ENCODE results near the gene CTXN1.
"Not testable (repeated sequence)": the region's sequence is repeated elsewhere in the genome, so short reads cannot be mapped to it uniquely, and the experiment has no call there.

The CTXN1 gene

DNA sequence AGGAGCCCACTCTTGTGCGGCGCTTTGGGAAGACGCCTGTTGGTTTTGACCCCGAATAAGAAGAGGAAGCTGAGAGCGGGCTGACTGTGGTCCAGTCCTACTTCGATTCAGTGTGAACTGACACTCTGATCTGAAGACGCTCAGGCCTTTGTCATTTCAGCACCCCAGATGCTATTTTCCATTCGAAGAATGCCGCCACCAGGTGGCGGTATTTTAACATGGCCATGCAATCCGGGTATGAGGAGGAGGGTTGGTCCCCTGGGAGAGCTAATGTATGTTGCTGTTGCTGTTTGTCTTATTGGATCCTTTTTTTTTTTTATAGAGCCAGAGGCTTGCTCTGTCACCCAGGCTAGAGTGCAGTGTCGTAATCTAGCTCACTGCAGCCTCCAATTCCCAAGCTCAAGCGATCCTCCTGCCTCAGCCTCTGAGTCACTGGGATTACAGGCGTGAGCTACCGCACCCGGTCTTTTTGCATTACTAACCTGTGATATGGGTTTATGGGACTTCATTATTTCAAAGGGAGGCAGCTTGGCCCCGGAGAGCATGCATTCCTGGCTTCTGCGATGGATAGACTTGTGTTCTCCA lies 18.3 kb upstream of the CTXN1 start:
- no peak for DNase-seq

DNA sequence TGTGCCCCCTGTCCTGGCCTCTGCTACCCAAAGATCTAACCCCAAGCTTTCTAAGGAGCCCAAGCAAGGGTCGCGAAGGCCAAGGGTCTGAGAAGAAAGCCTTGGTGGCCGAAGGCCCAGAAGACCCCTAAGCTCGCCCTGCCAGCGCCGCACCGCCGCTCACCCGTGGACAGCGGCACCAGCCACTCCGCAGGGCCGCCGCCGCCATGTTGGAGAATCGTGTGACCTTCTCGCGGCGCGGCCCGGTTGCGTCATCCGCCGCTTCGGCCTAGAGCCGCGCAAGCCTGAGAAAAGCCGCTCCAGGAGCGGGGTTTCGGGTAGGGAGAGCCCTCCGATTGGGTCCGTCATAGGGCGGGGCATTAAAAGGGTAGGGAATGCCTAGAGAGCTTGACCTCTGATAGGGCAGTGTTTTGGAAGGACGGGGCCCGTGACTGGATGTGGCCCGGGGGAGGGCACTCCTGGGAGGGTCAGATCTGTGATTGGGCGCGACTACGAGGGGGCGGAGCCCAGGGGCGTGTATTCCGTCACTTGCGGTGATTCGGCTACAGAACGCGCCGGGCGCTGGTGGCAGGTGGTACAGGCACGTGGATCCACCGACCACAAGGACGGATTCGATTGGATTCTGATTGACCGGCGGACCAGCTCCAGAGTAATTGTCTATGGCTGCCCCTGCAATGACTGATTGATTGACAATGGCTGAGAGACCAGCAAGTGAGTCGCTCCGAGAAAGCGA lies 17.7 kb upstream of the CTXN1 start, which contains the start of gene TIMM44:
TSS of gene TIMM44 (minus strand) at position 223 of the 733 bp plus-strand sequence. CDS start at position 208, 15 bp downstream.
- DNase-seq: peak; percentile 63

DNA sequence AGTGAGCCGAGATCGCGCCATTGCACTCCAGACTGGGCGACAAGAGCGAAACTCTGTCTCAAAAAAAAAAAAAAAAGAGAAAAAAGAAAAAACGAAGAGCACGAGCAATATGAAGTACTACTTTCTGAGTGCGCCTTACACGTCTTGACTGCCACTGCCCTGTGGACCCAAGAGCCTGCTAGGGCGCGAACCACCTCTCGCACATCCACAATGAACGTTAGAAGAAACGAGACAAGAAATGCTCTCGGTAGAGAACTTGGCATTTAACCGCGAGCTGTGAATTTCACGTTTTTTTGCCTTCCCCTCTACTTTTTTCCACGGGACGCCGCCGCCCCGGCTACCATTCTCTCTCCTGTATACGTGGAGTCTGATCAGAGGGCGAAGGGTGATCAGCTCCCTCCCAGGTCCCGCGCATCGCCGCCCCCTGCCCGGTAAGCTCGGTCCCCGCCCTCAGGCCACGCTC lies 17.1 kb upstream of the CTXN1 start:
- DNase-seq: no peak

GRCh38 chr19:7941895-7942596 lies 16.1 kb upstream of the CTXN1 start:
- no peak for DNase-seq

GRCh38 chr19:7940841-7941240 lies 14.9 kb upstream of the CTXN1 start:
- DNase-seq: no peak

DNA sequence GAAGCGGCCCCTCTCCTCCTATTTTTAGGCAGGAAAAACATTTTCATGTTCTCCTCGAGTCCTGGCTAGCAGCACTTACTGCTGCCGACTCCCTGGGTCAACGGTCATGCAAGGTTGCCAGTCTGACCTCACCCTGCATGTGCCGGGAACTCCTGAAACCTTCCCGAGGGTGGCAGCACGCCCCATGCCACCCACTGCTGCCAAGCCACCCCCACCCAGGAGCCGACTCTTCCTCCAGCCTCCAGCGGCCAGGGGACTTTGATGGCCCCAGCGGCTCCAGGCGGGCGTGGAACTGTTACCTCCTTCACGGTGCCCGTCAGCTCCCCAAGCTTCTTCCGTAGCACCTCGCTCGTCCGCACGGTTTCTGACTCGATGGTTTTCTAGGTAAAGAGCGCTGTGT lies 8.8 kb upstream of the CTXN1 start:
- no peak for DNase-seq

GRCh38 chr19:7933828-7934725 lies 8.1 kb upstream of the CTXN1 start:
- no peak for DNase-seq

DNA sequence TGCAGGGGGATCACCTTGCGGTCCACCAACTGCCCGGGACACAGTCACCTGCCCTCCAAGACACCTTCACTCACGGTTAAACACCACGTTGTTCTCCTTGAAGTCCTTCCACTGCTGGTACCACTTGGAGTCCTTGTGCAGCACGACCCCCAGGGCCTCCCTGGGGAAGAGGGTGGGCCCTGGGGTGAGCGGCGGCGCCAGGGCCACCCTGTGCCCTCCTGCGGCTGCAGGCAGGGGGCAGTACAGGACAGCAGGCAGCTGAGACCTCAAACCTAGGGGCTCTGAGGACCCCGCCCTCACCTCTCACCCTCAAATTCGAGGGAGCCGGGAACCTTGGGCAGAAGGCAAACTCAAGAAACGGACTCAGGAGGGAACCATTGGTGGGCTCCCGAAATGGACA lies 7.5 kb upstream of the CTXN1 start:
- DNase-seq: no peak

DNA sequence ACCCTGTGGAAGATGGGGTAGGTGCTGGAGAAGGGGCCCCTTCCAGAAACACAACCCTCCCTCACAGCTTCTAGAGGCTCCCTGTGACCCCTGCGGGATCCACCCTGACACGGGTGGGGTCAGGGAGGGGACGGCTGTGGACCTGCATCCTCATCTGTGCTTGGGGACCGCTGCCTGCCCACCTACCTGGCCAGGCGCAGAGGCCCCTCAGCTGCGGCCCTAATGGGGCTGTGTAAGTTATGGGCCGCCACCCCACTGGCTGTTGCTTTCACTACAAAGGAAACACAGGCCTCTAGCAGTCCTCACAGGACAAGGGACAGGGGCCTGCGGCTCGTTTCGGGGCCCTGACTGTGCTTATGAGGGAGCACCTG lies 7.0 kb upstream of the CTXN1 start:
- DNase-seq: no peak

- no peak for DNase-seq
These were observed 6.5 kb upstream of the CTXN1 start for GRCh38 chr19:7932276-7932929.

DNA sequence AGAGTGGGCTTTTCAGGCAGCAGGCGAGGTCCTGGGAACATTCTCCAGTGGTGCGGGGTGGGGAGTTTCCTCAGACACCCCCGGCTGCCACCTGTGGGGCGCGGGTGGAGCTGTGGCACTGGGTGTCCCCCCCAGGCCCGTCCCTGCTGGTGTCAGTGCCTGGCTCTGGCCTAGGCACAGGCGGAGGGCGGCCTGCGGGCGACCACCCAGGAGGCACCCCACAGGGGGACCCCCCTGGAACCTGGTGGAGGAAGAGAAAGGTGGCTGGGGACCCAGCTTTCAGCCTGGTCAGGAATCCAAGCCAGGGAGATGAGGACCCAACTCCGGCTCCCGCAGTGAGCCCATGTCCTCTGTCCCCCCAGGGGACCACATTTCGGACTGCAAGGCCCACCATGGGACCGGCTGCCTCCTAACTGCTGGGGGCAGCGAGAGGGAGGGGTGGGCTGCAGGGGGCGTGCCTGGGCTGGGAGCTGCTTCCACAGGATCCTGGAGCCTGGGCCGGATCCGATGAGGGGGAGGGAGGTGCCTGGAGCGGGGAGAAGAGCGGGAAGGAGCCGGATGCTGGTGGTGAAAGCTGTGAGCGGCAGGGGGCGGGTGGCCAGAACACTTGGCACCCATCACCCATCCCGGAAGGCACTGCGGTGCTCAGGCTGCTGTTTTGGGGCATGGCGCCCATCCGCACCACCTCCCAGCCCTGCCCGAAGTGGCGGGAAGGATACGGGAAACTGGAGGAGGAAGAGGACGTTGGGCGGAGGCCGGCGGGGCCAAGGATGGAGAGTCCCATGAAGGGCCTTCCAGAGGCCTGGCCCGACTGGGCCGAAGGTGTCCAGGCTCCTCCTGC lies 5.5 kb upstream of the CTXN1 start:
- no peak for DNase-seq

- no peak for DNase-seq
These were observed 4.8 kb upstream of the CTXN1 start for GRCh38 chr19:7930765-7931164.

- DNase-seq: not testable (repeated sequence)
These were observed 4.1 kb upstream of the CTXN1 start for GRCh38 chr19:7930030-7930429.

DNA sequence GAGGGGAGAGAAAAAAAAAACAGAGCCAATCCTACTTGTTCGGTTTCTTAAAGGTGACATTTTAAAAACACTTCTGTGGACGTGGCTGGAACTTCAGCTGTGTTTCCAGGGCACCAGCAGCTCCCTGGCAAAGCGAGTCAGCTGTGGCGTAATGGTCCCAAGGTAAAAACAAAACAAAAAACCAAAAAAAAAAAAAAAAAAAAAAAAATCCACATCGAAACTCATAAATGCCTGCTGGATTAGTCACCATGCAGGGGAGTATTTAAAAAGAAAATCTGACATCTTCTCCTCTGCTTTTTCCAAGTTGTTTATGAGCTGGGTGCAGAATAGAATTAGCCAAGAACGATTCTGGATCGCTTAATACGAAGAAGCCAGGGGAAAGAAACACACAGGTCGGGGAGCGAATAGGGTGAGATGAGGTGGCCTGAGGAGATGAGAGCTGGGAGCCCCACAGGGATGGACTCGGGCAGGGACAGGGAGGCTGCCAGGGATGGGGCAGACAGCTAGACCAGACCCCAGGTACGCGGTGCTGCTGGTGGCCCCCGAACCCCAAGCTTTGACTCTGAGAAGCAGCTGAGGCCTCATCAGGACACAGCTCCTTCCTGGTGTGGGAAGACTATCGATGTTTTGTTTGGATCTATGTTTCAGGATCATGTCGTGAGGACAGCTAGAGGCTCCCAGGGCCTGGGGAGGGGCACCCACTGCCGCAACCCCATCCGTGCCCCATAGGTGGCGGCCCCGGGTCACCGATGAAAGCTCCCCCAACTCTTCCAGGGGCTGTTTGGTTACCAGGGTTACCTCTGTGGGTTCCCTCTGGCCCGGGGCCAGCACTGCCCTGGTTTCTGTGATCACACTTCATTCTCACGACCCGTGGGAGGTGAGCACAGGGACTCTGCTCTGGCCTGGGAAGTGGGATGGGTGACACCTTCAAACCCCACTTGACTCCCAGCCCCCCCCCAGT lies 3.1 kb upstream of the CTXN1 start:
- peak; percentile 40 for DNase-seq

DNA sequence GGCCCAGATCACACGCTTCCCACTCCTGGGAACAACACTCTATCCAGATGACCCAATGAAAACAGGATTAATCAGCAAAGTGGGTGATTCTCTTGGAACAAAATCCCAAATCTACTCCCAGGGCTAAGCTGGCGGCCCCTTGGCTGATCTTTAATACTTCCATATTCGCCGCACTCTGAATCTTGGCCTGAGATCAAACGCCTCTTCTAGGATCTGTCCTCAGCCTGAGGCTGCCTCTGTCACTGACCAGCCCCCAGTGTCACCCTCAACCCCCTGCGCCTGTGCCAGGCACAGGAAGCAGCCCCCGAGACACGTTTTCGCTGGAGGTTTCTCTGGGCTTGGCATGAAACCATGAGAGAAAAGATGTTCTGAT lies 2.4 kb upstream of the CTXN1 start:
- DNase-seq: no peak

GRCh38 chr19:7927605-7928333 lies 1.8 kb upstream of the CTXN1 start:
- peak; percentile 25 for DNase-seq

DNA sequence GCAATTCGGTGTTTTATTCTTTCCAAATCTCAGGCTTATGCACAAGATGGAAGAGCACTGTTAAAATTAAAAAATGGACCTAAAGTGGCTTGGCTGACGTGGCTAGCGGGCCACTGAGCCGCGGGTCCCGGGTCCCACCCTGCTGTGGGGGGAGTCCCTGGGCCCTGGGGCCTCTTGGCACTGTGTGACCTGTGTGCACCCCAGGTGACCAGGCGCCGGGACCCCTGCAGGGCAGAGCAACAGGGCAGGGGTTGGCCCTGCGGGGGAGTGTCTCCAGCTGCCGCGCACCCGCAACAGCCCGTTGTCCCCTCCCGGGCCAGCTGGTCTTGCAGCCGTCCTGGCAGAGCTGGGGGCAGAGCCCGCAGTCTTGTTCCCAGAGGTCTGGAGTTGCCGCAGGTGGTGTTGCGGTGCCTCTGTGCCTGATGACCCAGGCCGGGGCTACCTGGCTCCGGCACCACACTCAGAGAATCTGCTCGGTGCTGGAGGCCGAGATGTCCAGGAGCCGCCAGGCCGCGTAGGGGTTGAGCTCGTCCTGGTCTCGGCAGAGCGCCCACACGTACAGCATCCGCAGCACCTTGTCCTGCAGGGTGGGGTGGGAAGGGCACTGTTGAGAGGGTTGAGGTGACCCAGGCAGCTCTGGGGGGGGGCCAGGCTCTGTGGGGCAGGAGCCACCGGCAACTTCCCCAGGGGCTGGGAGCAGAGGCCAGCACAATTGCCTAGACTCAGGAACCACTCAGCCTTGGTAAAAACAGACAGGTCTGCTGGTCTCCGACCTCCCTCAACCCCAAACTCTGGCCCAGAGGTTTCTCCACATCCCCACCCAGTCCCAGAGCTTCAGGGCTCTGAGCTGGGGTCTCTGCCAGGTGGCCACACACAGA lies 1.0 kb upstream of the CTXN1 start:
- no peak for DNase-seq

DNA sequence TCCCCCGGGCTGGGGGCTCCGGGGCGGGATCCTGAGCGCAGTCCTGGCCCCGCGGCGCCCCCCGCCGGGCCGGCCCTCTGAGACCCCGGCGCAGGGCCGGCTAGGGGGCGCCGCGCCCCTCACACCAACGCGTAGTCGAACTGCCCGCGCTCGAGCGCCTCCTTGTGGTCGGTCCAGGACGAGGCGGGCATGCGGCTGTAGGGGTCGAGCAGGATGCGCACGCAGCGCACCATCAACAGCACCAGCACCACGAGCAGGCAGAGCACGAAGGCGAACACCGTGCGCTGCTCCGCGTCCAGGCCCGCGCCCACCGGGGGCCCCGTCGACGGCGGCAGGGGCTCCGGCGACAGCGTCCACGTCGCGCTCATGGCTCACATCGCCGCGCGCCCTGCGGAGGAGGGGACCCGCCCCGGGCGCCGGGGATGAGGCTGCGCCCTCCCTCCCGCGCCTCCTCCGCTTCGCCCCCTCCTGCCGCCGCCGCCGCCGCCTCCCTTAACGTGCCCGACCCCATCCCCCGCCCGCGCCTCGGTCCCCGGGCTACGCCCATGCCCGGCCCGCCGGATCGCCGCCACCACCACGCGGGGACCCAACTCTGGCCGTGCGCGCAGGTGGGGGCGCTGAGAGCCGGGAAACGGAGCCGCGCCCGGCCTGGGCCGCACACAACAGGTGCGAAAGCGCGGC lies 624 bp downstream of the CTXN1 start:
- peak; percentile 97 for DNase-seq
